HepG2 (cell line): ENCODE results near the gene ANXA9. TPM values are rescaled to one million over a fixed set of nuclear protein-coding genes. Genes with fewer than 3 reads are reported as not detected.

Experiments
- BCL3 ChIP-seq: sonication (generic); formaldehyde crosslinking; IDR thresholded peaks from 2 replicates; pipeline ENCODE4 v1.5.1; 2020; ENCODE audit warnings: mild to moderate bottlenecking, missing genetic modification reagents, moderate library complexity
- HNRNPK ChIP-seq: fragments of 200-400 bp; formaldehyde crosslinking; IDR thresholded peaks from 2 replicates; pipeline ENCODE4 v1.6.1; 2018; ENCODE audit warnings: low read length, low read depth, moderate library complexity, mild to moderate bottlenecking; ENCODE audit not compliant: poor library complexity, severe bottlenecking
- NFE2L1 ChIP-seq: sonication (generic); formaldehyde crosslinking; IDR thresholded peaks from 2 replicates; pipeline ENCODE4 v1.4.0; 2020; ENCODE audit warnings: missing genetic modification reagents, mild to moderate bottlenecking, borderline replicate concordance
- POLR2AphosphoS5 ChIP-seq: IDR thresholded peaks from 2 replicates; pipeline ENCODE4 v1.6.1; 2012; ENCODE audit warnings: low read depth, low read length
- PRMT3 ChIP-seq: sonication (generic); formaldehyde crosslinking; IDR thresholded peaks from 2 replicates; pipeline ENCODE4 v1.8.1; 2022; ENCODE audit warnings: low read depth, mild to moderate bottlenecking, moderate library complexity, missing genetic modification reagents, borderline replicate concordance
- SOX13 ChIP-seq, 3 experiments: fragments of 450-650 bp in 1 of 3; sonication (generic) in 1 of 3; formaldehyde crosslinking in 1 of 3; IDR thresholded peaks in 2 of 3; conservative IDR thresholded peaks in 1 of 3; 2 replicates each; pipeline versions ENCODE4 v1.5.0 to v1.6.1; 2016 to 2020; ENCODE audit warnings: antibody characterized with exemption in 1 of 3, mild to moderate bottlenecking in 1 of 3, missing compliant biosample characterization in 1 of 3, missing genetic modification reagents in 1 of 3, moderate library complexity in 1 of 3
- SP1 ChIP-seq, 2 experiments: fragments of 450-650 bp in 1 of 2; sonication (generic) in 1 of 2; formaldehyde crosslinking in 1 of 2; IDR thresholded peaks; 2 replicates each; pipeline versions ENCODE4 v1.4.0 to v1.6.1; 2016 to 2020; ENCODE audit warnings: missing genetic modification reagents in 1 of 2
- TAF15 ChIP-seq: fragments of 200-400 bp; formaldehyde crosslinking; IDR thresholded peaks from one replicate; pipeline ENCODE4 v1.6.1; 2018; ENCODE audit warnings: mild to moderate bottlenecking, low read depth, low read length; ENCODE audit not compliant: poor library complexity, severe bottlenecking
- TEAD2 ChIP-seq: sonication (generic); formaldehyde crosslinking; IDR thresholded peaks from 2 replicates; pipeline ENCODE4 v1.9.0; 2021; ENCODE audit warnings: missing genetic modification reagents
- XBP1 ChIP-seq: sonication (generic); formaldehyde crosslinking; IDR thresholded peaks from 2 replicates; pipeline ENCODE4 v1.5.0; 2020; ENCODE audit warnings: missing genetic modification reagents
- ZNF121 ChIP-seq: sonication (generic); formaldehyde crosslinking; IDR thresholded peaks from 2 replicates; pipeline ENCODE4 v1.5.0; 2020; ENCODE audit warnings: mild to moderate bottlenecking, missing genetic modification reagents
- ZNF124 ChIP-seq: sonication (generic); formaldehyde crosslinking; IDR thresholded peaks from 2 replicates; pipeline ENCODE4 v1.4.0; 2020; ENCODE audit warnings: missing genetic modification reagents
- ZNF563 ChIP-seq: sonication (generic); formaldehyde crosslinking; IDR thresholded peaks from 2 replicates; pipeline ENCODE4 v1.8.0; 2022; ENCODE audit warnings: mild to moderate bottlenecking, moderate library complexity, missing genetic modification reagents
- ZNF574 ChIP-seq: sonication (generic); formaldehyde crosslinking; IDR thresholded peaks from 2 replicates; pipeline ENCODE4 v1.4.0; 2020; ENCODE audit warnings: missing genetic modification reagents
- ZNF670 ChIP-seq: sonication (generic); formaldehyde crosslinking; IDR thresholded peaks from 2 replicates; pipeline ENCODE4 v1.8.0; 2022; ENCODE audit warnings: mild to moderate bottlenecking, missing genetic modification reagents, borderline replicate concordance
- ZNF704 ChIP-seq: sonication (generic); formaldehyde crosslinking; IDR thresholded peaks from 2 replicates; pipeline ENCODE4 v1.8.1; 2023; ENCODE audit warnings: mild to moderate bottlenecking, inconsistent platforms, moderate library complexity, missing genetic modification reagents, borderline replicate concordance
- ZSCAN31 ChIP-seq: sonication (generic); formaldehyde crosslinking; IDR thresholded peaks from 2 replicates; pipeline ENCODE4 v1.5.0; 2020; ENCODE audit warnings: low read depth, mild to moderate bottlenecking, missing genetic modification reagents
- polyA plus RNA-seq, 8 experiments: library from polyadenylated mRNA; depleted of rRNA in 3 of 8; stranded (reverse) in 7 of 8; unstranded in 1 of 8; fragments of >200 nt; fragmentation: Illumina TruSeq in 4 of 8; extraction: Trizol in 4 of 8; gene quantifications; 2 replicates each; pipeline versions ENCODE4 v1.2.1 to v1.2.3, GENCODE V29; 2011 to 2016; ENCODE audit warnings: low read depth in 4 of 8, missing spikeins in 1 of 8, mixed read lengths in 1 of 8; ENCODE audit not compliant: insufficient read depth in 1 of 8
- total RNA-seq, 5 experiments: library from RNA; depleted of rRNA; stranded (reverse); fragments of >200 nt; fragmentation: Illumina TruSeq; extraction: Trizol; gene quantifications; 2 replicates each; pipeline ENCODE4 v1.2.3, GENCODE V29; 2016; ENCODE audit warnings: low read depth in 1 of 5
- TF ChIP-seq, protein P1 (sequence below): sonication (generic); formaldehyde crosslinking; IDR thresholded peaks from 2 replicates; pipeline ENCODE4 v1.8.0; 2022; ENCODE audit warnings: missing genetic modification reagents, mild to moderate bottlenecking, moderate library complexity, borderline replicate concordance
- TF ChIP-seq, protein P2 (sequence below): sonication (generic); formaldehyde crosslinking; IDR thresholded peaks from 2 replicates; pipeline ENCODE4 v1.8.0; 2022; ENCODE audit warnings: mild to moderate bottlenecking, missing genetic modification reagents, moderate library complexity

The ANXA9 gene
- total and polyA plus RNA-seq, 2 of the 13 experiments (the other 11 are each of a cell fraction or from before 2014, with no cell fraction given) = 13.3 to 23.9 TPM

GRCh38 chr1:150974580-150975478 is 7.3 kb upstream of the ANXA9 start, which contains the start of gene CERS2 (continued):
- TF ChIP-seq BCL3 (CRISPR knock-in tag) = peak; percentile 30; the same call in 1 of the 2 replicates
- no peak for TF ChIP-seq ZNF704 (CRISPR knock-in tag)
- TF ChIP-seq, protein P1, sequence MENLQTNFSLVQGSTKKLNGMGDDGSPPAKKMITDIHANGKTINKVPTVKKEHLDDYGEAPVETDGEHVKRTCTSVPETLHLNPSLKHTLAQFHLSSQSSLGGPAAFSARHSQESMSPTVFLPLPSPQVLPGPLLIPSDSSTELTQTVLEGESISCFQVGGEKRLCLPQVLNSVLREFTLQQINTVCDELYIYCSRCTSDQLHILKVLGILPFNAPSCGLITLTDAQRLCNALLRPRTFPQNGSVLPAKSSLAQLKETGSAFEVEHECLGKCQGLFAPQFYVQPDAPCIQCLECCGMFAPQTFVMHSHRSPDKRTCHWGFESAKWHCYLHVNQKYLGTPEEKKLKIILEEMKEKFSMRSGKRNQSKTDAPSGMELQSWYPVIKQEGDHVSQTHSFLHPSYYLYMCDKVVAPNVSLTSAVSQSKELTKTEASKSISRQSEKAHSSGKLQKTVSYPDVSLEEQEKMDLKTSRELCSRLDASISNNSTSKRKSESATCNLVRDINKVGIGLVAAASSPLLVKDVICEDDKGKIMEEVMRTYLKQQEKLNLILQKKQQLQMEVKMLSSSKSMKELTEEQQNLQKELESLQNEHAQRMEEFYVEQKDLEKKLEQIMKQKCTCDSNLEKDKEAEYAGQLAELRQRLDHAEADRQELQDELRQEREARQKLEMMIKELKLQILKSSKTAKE = no peak
- TF ChIP-seq XBP1 (CRISPR knock-in tag) = no peak
- TF ChIP-seq SOX13 (IDR thresholded peaks at IDR 0.05) = no peak
- TF ChIP-seq SOX13 (CRISPR knock-in tag; conservative IDR thresholded peaks at IDR 0.05 in 1 of 2, IDR thresholded peaks at IDR 0.05 in 1 of 2) = no peak
- TF ChIP-seq POLR2AphosphoS5 = peak; percentile 63
- TF ChIP-seq TEAD2 (CRISPR knock-in tag) = no peak
- no peak for TF ChIP-seq ZNF124
- TF ChIP-seq ZSCAN31 (CRISPR knock-in tag) = no peak
- no peak for TF ChIP-seq ZNF563 (CRISPR knock-in tag)
- no peak for TF ChIP-seq PRMT3 (CRISPR knock-in tag)
- peak; percentile 92 for TF ChIP-seq HNRNPK
- TF ChIP-seq TAF15 = no peak
- no peak for TF ChIP-seq SP1 (IDR thresholded peaks at IDR 0.05)
- TF ChIP-seq SP1 (CRISPR knock-in tag; IDR thresholded peaks at IDR 0.05) = no peak
- TF ChIP-seq NFE2L1 = no peak
- no peak for TF ChIP-seq ZNF670
- TF ChIP-seq, protein P2, sequence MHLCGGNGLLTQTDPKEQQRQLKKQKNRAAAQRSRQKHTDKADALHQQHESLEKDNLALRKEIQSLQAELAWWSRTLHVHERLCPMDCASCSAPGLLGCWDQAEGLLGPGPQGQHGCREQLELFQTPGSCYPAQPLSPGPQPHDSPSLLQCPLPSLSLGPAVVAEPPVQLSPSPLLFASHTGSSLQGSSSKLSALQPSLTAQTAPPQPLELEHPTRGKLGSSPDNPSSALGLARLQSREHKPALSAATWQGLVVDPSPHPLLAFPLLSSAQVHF (CRISPR knock-in tag) = 0 out of 2 replicates have a peak, but pooled peaks have one; percentile 40
- TF ChIP-seq ZNF574 (CRISPR knock-in tag) = peak; percentile 61
- no peak for TF ChIP-seq ZNF121 (CRISPR knock-in tag)
